ENCODE data around the gene RARS1. TPM values are rescaled to one million over a fixed set of nuclear protein-coding genes. Genes with fewer than 3 reads are reported as not detected.

The RARS1 gene
- total and polyA plus RNA-seq, 7 donors, result 27.2 to 69.3 (median 39.6) TPM

- DNase-seq (no peak), ATAC-seq (no peak)
- H3K27me3 ChIP-seq (ENCODE audit: insufficient read depth in 3 of 3, low read length in 2 of 3), result peaks cover 0 to 14% (median 0%) of the 10 kb centered on the region in 3 donors
- WGBS, 3 donors, result 62 to 76% (median 65%) methylated on average over 12 of the region's 12 CpGs
- H3K36me3 ChIP-seq (ENCODE audit: insufficient read depth in 1 of 2, low read depth in 1 of 2), result no peaks in the 10 kb centered on the region
- TF ChIP-seq, protein P1, sequence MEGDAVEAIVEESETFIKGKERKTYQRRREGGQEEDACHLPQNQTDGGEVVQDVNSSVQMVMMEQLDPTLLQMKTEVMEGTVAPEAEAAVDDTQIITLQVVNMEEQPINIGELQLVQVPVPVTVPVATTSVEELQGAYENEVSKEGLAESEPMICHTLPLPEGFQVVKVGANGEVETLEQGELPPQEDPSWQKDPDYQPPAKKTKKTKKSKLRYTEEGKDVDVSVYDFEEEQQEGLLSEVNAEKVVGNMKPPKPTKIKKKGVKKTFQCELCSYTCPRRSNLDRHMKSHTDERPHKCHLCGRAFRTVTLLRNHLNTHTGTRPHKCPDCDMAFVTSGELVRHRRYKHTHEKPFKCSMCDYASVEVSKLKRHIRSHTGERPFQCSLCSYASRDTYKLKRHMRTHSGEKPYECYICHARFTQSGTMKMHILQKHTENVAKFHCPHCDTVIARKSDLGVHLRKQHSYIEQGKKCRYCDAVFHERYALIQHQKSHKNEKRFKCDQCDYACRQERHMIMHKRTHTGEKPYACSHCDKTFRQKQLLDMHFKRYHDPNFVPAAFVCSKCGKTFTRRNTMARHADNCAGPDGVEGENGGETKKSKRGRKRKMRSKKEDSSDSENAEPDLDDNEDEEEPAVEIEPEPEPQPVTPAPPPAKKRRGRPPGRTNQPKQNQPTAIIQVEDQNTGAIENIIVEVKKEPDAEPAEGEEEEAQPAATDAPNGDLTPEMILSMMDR (IDR thresholded peaks at IDR 0.05), result no peak
- no peaks in the 10 kb centered on the region for H3K9me3 ChIP-seq
- no peaks in the 10 kb centered on the region for H3K4me1 ChIP-seq
- intact Hi-C loops (cut with DNase I), result no loop called here
- no peak overlapping the region for H3K4me3 ChIP-seq
- no peak overlapping the region for H3K27ac ChIP-seq
Measured at GRCh38 chr5:168467755-168468330, 18.4 kb upstream of the RARS1 start.

DNA sequence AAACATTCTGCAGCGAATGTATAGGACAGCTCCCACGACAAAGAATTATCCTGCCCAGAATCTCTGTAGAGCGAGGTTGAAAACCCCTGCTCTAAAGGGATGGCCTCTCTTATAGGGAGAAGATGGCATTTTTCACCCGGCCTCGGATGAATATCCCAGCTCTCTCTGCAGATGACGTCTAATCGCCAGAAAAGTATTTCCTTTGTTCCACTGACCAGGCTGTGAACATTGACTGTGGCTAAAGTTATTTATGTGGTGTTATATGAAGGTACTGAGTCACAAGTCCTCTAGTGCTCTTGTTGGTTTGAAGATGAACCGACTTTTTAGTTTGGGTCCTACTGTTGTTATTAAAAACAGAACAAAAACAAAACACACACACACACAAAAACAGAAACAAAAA lies 17.4 kb upstream of the RARS1 start:
- peaks cover 0 to 14% (median 0%) of the 10 kb centered on the region in 3 donors for H3K27me3 ChIP-seq (ENCODE audit: insufficient read depth in 3 of 3, low read length in 2 of 3)

DNA sequence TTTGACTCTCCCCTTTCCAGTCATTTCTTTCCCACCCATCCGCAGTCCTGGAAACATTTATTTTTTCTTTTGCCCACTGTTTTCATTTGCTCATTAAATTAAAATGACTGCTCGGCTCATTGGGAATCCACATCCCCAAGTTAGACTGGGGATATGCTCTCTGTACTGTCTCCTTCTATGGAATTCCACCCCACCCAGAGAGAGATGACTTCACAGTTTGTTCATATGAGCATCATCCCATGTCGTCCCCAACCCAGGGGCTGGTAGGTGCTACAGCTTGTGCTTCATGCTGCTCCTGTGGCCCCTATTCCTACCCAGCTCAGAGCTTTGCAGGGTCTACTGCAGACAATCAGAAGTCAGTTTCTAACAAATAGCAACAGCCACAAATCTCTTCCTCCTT lies 16.5 kb upstream of the RARS1 start:
- H3K36me3 ChIP-seq (ENCODE audit: insufficient read depth in 1 of 2, low read depth in 1 of 2), result no peaks in the 10 kb centered on the region
- no peak for ATAC-seq
- no peaks in the 10 kb centered on the region for H3K4me1 ChIP-seq
- H3K9me3 ChIP-seq, result no peaks in the 10 kb centered on the region
- TF ChIP-seq, protein P1 (IDR thresholded peaks at IDR 0.05), result no peak
- no peak for DNase-seq
- H3K27me3 ChIP-seq (ENCODE audit: insufficient read depth in 3 of 3, low read length in 2 of 3), result peaks cover 0 to 14% (median 0%) of the 10 kb centered on the region in 3 donors
- no peak overlapping the region for H3K4me3 ChIP-seq
- H3K27ac ChIP-seq, result no peak overlapping the region
- WGBS, 3 donors, result 80 to 87% (median 85%) methylated on average over 3 of the region's 3 CpGs
- intact Hi-C loops (cut with DNase I), result no loop called here

More for the DNA sequence above, 17.4 kb upstream of the RARS1 start:
- Histone ChIP-seq H3K27ac (no peak overlapping the region), H3K4me1 (no peaks in the 10 kb centered on the region), H3K9me3 (no peaks in the 10 kb centered on the region), H3K36me3 (ENCODE audit: insufficient read depth in 1 of 2, low read depth in 1 of 2) (no peaks in the 10 kb centered on the region), H3K4me3 (no peak overlapping the region)
- no peak for ATAC-seq
- intact Hi-C loops (cut with DNase I), result no loop called here
- 74 to 81% (median 81%) methylated on average over 8 of the region's 8 CpGs for WGBS, 3 donors
- DNase-seq, result no peak
- TF ChIP-seq, protein P1 (IDR thresholded peaks at IDR 0.05), result no peak

DNA sequence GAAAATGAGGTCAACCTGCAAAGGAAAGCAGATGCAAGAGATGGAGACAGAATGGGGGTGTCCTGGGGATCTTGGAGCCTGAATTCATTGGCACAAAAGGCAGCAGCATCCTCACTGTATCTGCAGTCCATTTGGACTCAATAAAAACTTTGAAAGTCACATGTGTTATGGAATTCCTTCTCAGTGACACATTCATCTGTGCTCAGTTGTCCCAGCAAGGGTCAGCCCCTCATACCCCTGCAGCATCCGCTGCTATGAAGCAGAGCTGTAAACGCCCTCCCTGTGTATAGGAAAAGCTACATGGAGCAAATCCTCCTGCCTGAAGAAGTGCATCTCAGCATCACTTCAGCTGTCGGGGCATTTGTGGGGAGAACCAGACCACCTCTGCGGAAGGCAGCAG lies 14.5 kb upstream of the RARS1 start:
- no peak for ATAC-seq
- Histone ChIP-seq H3K4me1 (no peaks in the 10 kb centered on the region), H3K4me3 (no peak overlapping the region), H3K27me3 (ENCODE audit: insufficient read depth in 3 of 3, low read length in 2 of 3) (peaks cover 0 to 11% (median 0%) of the 10 kb centered on the region in 3 donors), H3K9me3 (no peaks in the 10 kb centered on the region), H3K36me3 (ENCODE audit: insufficient read depth in 1 of 2, low read depth in 1 of 2) (no peaks in the 10 kb centered on the region), H3K27ac (no peak overlapping the region)
- 51 to 79% (median 56%) methylated on average over 4 of the region's 4 CpGs for WGBS, 3 donors
- no peak for DNase-seq
- TF ChIP-seq, protein P1 (IDR thresholded peaks at IDR 0.05), result no peak
- intact Hi-C loops (cut with DNase I), result no loop called here

GRCh38 chr5:168472329-168472728 lies 13.9 kb upstream of the RARS1 start:
- WGBS, 3 donors, result 23 to 36% (median 24%) methylated on average over 5 of the region's 5 CpGs

More at GRCh38 chr5:168472329-168472728, 13.9 kb upstream of the RARS1 start:
- Histone ChIP-seq H3K27me3 (ENCODE audit: insufficient read depth in 3 of 3, low read length in 2 of 3) (peaks cover 0 to 11% (median 0%) of the 10 kb centered on the region in 3 donors), H3K4me3 (no peak overlapping the region), H3K27ac (no peak overlapping the region), H3K36me3 (ENCODE audit: insufficient read depth in 1 of 2, low read depth in 1 of 2) (no peaks in the 10 kb centered on the region), H3K9me3 (no peaks in the 10 kb centered on the region), H3K4me1 (no peaks in the 10 kb centered on the region)
- no peak for DNase-seq
- intact Hi-C loops (cut with DNase I), result no loop called here
- no peak for ATAC-seq
- TF ChIP-seq, protein P1 (IDR thresholded peaks at IDR 0.05), result no peak
